HG02840 (cell line): ENCODE results near the gene VASH1.
"Not testable (repeated sequence)": the region's sequence is repeated elsewhere in the genome, so short reads cannot be mapped to it uniquely, and the experiment has no call there.

Source experiments
- ATAC-seq: cut with Tn5 transposase; IDR thresholded peaks from one replicate; pipeline ENCODE4 v1.9.1; 2021; ENCODE audit warnings: mild to moderate bottlenecking, moderate library complexity, moderate number of reproducible peaks; ENCODE audit not compliant: unreplicated experiment, low FRiP score

The VASH1 gene

DNA sequence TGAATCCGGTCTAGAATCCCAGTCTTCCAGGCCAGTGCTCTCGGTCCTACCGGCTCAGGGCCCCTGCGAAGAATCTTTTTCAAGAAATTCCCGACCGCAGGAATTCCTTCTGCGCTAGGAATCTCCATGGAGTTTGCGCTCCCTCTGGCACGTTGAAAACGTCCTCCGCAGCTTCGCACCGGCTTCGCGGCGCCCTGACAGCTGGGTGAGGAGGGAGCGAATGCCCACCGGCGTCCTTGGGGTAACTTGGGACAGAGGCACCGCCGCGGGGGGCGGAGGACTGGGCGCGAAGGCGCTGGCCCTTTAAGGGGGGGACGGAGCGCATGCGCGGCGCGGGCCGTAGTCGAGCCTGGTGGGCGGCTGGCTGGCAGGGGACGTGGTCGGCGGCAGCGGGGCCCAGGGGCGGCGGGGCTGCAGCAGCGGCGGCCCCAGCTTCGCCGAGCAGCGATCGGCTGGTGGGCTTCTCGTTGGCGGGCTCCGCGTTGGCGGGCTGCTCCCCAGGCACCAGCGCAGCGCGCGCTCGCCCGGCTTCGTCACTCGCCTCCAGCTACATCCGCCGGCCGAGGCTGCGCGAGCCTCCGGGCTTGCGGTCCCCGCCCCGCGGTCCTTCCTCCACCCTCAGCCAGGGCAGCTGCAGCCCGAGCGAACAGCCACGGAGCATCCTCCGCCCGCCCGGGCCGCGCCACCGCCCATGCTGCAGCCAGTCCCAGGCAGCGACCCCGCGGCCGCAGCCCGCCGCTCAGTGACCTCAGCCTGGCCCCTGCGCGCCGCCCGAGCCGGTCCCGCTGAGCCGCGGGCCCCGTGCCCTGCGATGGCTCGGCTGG, at the start of gene VASH1:
Gene VASH1 (plus strand): TSS at position 333 of the 824 bp plus-strand sequence. CDS start 1,354 bp downstream, outside the sequence.
- no peak for ATAC-seq

DNA sequence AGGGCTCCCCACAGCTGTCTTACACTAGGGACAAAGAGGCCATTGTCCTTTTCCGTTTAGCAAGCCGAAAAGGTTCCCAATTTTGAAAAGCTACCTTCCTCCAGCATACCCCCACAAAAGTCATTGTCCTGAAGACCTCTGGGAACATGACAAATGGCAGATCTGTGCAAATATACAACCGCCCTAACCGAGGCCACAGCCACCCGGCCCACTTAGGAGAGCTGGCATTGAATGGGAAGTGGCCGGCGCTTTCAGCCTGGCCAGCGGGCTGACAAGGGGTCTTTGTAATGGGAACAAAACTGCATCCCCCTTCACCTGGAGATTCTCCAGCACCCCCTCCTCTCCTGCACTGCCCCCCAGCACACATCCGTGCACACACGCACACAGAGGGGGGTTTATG, 48.1 kb upstream of the VASH1 start:
- ATAC-seq, result no peak

GRCh38 chr14:76714470-76714869, 46.8 kb upstream of the VASH1 start:
- ATAC-seq, result no peak

GRCh38 chr14:76715101-76715500, 46.2 kb upstream of the VASH1 start:
- no peak for ATAC-seq

GRCh38 chr14:76715511-76716081, 45.7 kb upstream of the VASH1 start:
- no peak for ATAC-seq

DNA sequence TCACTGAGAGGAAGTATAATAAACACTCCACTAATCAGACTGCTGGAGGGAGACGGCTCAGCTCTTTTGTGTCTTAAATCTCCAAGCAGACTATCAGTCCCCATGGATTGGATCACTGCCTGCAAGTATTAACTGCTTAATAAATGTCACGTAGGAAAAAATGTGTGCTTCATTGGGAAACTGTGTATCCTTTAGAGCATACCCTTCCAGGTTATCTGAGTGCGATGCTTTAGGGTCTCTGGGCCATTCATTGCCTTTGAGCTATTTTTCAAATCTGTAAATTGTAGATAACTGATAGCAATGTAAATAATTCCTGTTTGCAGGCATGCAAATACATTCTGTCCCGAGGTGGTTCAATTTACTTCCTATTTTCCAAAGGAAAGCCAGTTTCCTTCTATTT, 45.0 kb upstream of the VASH1 start:
- no peak for ATAC-seq

- no peak for ATAC-seq
These were observed 43.6 kb upstream of the VASH1 start for GRCh38 chr14:76717508-76718290.

DNA sequence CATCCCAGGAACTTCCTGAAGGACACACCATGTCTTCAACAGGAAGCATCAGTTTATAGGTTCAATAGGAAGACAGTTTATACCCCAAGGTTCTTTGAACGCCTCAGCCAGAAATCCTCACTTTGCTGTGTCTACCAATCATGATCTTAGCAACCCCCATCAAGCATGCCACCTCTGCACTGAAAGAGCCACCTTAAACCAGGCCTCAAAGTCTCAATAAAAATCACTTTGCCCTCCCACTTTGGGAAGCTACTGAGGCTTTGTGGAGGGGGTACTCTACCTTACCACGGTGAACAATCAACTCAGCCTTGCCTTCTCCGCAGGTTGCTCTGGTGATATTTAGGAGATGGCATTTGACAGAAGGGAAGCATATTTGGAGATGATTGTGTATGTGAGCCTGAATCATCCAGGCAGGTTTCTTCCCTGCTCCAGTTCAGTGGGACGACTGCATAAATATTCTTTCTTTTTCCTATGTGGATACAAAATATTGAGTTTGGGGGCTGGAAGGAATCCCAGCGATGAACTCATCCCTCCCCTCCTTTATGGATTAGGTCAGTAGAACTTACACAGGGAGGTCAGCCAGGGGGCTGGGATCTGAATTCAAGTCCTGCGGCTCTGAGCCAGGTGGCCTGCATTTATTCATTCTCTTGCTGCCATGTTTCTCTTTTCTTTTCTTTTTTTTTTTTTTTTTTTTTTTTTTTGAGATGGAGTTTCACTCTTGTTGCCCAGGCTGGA, 42.8 kb upstream of the VASH1 start:
- no peak for ATAC-seq

GRCh38 chr14:76719666-76720065, 41.6 kb upstream of the VASH1 start:
- no peak for ATAC-seq

- ATAC-seq, result no peak
These were observed 40.9 kb upstream of the VASH1 start for GRCh38 chr14:76720382-76720813.

GRCh38 chr14:76721506-76721905, 39.8 kb upstream of the VASH1 start:
- ATAC-seq, result not testable (repeated sequence)

DNA sequence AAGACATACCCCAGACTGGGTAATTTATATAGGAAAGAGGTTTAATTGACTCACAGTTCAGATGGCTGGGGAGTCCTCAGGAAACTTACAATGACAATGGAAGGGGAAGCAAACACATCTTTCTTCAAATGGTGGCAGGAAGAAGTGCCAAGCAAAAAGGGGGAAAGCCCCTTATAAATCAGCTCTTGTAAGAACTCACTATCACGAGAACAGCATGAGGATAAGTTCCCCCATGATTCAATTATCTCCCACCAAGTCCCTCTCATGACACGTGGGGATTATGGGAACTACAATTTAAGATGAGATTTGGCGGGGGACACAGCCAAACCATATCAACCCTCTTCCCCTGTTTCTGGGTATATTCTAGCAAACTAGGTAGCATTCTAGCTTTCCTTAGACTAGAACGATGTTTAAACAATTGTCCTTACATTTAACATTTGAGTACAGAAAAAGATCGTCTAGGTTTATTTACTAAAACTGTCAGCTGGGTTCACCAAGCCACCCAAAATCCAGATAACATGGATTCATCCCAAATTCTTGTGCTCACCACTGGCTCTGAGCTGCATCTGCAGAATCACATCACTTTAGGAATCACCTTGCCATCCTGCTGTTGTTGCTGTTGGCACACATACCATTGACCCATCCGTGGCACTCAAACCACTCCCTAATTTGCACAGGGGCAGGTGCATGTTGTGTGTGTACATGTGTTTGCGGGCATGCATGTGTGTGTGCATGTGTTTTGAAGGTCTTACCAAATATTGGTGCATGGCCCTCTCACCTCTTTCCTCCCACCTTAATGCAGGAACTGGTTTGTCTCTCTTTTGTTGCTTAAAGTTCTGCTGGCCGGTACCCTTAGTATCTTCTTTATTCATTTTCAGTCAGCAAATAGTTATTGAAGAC, 36.4 kb upstream of the VASH1 start:
- ATAC-seq, result no peak

DNA sequence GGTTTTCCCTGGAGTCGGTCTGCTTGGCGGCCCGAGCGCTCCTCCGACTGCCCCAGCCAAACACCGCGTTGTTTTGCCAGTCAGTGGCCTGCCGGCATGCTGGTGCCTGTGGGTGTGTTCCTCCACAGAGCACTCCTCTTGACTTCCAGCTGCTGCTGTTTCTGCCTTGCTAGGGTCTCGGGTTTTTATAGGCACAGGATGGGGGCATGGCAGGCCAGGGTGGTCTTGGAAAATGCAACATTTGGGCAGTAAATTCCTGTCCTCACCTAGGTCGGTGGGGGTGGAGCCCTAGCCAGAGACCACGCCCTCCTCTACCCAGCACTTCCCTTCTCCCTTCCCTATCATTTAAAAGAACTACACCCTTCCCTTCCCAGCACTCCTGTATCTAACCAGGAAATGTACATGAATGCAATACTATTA, 34.7 kb upstream of the VASH1 start:
- ATAC-seq, result no peak

DNA sequence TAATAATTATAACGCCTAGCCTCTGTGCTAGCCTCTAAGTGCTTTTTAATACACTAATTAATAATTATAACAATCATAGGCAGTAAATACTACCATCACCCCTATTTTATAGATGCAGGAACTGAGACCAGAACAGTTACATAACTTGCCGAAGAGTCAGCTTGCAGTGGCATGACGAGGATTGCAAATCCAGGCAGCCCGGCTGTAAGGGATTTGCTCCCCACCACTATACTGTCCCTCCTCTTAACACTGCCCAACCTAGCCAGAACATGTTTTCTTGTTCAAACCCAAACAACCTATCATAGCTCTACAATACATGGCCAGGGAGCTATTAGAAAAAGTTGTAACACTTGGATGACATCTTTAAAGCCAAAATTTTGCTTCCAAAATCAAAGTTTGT, 33.9 kb upstream of the VASH1 start:
- no peak for ATAC-seq

- ATAC-seq, result no peak
These were observed 33.4 kb upstream of the VASH1 start for GRCh38 chr14:76727901-76728300.

GRCh38 chr14:76729258-76729657, 32.0 kb upstream of the VASH1 start:
- ATAC-seq, result no peak

- ATAC-seq, result no peak
These were observed 31.2 kb upstream of the VASH1 start for GRCh38 chr14:76729953-76730505.

GRCh38 chr14:76734501-76734900, 26.8 kb upstream of the VASH1 start:
- ATAC-seq, result not testable (repeated sequence)

DNA sequence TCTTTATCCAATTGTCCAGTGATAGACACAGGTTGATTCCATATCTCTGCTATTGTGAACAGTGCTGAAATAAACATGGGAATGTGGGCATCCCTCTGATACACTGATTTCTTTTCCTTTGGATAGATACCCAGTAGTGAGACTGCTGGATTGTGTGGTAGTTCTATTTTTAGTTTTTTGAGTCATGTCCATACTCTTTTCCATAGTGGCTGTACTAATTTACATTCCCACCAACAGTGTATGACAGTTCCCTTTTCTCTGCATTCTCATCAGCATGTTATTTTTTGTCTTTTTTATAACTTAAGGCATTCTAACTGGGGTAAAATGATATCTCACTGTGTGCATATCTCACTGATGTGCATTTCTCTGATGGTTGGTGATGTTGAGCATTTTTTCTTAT, 24.8 kb upstream of the VASH1 start:
- ATAC-seq, result no peak
